Esophagus muscularis mucosa (tissue), 4 donors: Measurements from ENCODE around the gene DDAH1.

Experiments
- EP300 ChIP-seq: sonication (generic); formaldehyde crosslinking; IDR thresholded peaks from one replicate; pipeline ENCODE4 v1.6.1; 2017; ENCODE audit warnings: antibody characterized with exemption
- POLR2A ChIP-seq: fragments of 450-650 bp; IDR thresholded peaks from one replicate; pipeline ENCODE4 v1.6.1; 2017; ENCODE audit warnings: antibody characterized with exemption, moderate library complexity, mild to moderate bottlenecking, low read depth
- POLR2AphosphoS5 ChIP-seq, 2 donors: sonication (generic); formaldehyde crosslinking; IDR thresholded peaks; one replicate each; pipeline ENCODE4 v1.6.1; 2017; ENCODE audit warnings: antibody characterized with exemption in 2 of 2
- TF ChIP-seq, protein P1 (sequence below), 3 experiments: fragments of 200-600 bp in 2 of 3; fragments of 450-650 bp in 1 of 3; sonication (generic) in 2 of 3; IDR thresholded peaks; one replicate each; pipeline ENCODE4 v1.5.1; 2017 to 2019; ENCODE audit warnings: antibody characterized with exemption in 3 of 3, mild to moderate bottlenecking in 2 of 3, moderate library complexity in 1 of 3

DNA sequence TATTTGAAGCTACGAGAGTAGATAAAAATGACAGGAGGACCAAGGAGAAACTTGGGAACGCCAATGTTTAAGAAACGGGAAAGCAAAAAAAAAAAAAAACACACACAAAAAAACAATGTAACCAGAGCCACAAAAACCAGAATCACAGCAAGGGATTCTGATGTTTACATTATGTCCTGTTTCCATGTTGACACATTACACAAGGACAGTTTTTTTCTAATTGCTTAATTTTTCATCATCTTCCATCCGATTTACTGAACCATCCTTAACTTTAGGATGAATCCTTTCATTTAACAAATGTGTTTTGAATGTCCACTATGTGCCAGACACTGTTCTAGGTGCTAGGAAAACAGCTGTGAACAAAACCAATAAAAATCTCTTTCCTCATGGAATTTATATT is 187.2 kb downstream of the DDAH1 start:
- TF ChIP-seq POLR2A (no peak), EP300 (no peak), POLR2AphosphoS5 (IDR thresholded peaks at IDR 0.05) (no peak)
- TF ChIP-seq, protein P1, sequence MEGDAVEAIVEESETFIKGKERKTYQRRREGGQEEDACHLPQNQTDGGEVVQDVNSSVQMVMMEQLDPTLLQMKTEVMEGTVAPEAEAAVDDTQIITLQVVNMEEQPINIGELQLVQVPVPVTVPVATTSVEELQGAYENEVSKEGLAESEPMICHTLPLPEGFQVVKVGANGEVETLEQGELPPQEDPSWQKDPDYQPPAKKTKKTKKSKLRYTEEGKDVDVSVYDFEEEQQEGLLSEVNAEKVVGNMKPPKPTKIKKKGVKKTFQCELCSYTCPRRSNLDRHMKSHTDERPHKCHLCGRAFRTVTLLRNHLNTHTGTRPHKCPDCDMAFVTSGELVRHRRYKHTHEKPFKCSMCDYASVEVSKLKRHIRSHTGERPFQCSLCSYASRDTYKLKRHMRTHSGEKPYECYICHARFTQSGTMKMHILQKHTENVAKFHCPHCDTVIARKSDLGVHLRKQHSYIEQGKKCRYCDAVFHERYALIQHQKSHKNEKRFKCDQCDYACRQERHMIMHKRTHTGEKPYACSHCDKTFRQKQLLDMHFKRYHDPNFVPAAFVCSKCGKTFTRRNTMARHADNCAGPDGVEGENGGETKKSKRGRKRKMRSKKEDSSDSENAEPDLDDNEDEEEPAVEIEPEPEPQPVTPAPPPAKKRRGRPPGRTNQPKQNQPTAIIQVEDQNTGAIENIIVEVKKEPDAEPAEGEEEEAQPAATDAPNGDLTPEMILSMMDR (IDR thresholded peaks at IDR 0.05): no peak
